Fibroblast of the conjunctiva (primary cell): ENCODE measurements around the gene FAM168B.

ENCODE experiments used
- DNase-seq: peaks from one replicate; pipeline ENCODE4 v3.0.0-alpha.2; 2010; ENCODE audit warnings: low read depth

The FAM168B gene

DNA sequence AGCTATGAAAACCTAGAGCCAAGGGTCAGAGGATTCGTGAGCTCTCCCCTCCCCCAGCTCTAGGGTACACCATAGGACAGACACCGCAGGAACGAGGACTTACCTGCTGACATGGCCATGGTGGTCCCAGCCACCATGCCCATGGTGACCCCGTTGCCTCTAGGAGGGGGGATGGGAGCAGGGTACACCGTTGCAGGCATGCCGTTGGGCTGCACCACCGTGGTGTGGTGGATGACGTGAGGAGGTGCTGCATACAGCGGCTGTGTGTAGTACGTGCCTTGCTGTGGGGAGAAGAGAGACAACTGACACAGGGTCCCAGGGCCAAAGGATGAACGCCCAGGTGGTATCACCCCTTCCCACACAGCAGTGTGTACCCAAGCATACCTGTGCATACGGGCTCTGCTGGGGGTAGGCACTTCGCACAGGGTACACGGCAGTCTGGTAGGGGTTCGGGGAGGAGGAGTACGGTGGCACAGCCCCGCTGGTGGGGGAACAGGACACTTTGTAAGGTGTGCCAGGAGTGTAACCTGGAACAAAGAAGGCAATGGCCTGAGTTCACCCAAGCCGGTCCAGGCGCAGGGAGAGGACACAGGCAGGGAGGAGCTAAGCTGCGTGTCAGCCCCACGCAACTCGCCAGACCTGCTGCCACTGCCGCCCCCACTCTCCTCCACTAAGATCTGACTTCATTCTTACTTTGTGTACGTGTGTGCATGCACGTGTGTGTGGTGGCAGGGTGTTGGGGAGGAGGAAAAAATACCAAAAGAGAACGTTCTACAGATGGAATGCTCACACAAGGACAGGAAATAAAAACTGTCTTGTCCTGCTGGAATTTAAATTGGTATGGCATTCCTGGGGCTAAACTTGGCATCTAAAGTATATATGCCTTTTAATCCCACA is 37.8 kb downstream of the FAM168B start:
- no peak for DNase-seq

DNA sequence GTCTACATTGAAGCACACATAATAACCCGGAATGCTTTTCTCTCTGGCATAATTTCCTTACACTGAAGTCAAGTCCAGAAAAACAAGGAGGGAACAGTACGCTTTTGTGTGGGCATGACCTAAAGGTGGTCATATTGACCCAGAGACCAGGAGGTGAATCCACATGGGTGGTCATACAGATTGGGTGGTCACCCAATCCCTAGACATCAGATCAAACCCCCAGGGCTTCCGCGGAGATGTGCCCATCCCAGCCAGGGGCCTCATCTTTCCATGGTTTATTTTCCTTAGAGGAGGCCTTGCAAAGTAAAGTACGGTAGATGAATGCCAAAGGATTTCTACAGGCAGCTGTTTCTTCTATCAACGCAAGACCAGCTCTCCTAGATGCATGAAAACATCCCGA is 38.8 kb downstream of the FAM168B start:
- DNase-seq, result no peak

DNA sequence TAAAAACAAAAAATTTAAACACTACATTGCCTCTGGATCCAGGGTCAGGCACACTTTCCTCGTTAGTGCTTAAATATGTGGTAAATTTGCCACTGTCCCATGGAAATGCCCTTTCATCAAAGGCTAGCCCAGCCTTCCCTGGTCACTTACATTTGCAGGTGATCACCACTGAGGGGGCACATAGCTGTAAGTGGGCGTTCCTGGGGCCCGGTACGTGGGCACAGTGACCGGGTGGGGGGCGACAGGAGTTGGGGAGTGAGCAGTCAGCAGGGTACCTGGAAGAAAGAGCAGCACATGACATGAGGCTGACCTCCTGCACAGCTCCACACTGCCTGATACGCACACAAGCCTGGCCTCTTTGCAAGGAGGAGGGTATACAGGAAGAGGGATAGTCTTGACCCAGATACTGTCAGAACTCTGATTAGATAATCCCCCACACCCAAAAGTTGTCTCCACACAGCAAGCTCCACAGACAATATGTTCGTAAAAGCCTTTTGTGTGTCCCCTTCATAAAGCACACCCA is 40.5 kb downstream of the FAM168B start:
- DNase-seq, result no peak

DNA sequence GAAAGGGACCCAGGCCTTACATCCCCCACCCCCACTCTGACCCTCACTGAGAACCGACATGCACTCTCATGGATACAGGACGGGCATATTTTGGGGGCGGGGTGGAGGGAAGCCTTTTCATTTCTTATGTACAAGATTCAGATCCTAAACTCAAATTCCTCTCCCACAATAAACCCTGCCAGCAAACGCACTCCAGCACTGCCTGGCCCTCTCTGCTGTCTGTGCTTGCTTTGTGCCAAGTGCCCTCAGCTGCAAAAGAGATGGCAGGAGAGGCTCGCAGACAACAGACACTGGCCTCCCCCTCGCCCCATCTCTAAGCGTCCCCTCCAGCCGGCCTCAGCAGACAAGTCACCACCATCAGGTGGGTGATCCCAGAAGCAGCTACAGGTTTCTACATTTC is 42.4 kb downstream of the FAM168B start:
- DNase-seq, result no peak

DNA sequence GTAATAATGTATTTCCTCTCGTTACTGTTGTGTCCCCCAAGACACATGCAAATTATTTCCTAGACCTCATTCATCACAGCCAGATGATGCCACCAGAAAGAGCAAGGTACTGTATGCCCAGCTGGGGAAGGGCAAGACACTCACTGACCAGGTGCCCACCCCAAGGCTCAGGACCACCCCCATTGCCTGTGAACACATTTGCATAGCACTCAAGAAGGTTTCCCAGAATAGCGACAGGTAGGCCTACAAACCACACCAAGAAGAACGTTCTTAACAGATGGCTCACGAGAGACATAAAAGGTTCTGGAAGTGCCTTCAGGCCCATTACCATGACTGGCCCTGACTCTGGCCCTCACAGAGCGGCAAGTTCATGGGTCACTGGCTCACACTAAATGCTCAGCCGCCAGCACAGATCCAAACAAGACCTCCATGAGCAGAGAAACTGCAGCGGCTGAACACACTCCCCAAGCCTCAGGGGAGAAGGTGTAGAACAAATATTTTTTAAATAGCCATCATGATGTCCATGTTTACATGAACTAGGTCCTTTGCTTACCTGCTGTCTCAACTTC is 44.0 kb downstream of the FAM168B start:
- no peak for DNase-seq

DNA sequence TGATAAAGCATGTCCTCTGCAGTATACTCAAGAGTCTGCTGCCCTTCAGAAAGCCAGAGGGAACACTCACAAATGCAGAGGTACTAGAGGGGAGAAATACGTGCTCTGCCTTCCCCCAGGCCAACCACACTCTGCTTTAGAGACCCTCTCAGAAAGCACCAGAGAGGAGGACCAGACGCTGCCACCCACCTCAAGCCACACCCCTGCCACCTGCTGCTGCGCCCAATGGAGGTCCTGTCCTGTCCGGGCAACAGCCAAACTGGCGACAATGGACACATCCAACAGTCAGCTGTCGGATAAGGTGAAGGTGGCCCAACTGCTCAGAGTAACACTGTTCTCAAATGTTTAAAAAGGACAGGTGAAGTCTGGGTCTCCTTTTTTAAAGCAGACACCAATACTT is 44.6 kb downstream of the FAM168B start:
- DNase-seq, result no peak

DNA sequence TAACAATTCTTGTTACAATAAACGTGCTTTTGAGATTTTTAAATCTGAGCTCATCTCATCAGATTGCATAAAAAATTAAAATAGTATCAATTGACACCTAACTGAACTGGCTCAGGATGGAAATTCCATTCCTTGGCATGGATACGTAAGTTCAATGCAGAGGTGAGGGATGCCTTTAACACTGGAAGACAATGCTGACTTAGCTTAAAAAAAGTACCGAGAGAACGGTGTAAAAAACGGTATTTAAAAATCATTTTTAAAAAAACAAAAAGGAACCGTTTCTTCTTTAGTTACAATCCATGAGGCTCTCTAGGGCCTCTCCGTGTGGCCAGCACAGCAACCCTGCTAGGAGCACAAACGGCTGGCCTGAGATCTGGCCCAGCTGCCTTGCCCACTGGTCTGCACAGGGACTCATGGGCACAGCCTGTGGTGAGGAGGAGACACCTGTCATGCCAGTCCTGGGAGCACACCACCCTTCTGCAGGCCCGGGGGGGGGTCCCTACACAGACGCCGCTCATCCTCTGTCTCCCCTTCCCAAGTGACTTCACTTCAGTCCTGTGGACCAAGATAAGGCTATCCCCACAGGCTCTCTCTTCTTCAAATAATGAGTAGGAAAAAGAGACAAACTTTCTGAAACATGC is 45.2 kb downstream of the FAM168B start:
- no peak for DNase-seq

DNA sequence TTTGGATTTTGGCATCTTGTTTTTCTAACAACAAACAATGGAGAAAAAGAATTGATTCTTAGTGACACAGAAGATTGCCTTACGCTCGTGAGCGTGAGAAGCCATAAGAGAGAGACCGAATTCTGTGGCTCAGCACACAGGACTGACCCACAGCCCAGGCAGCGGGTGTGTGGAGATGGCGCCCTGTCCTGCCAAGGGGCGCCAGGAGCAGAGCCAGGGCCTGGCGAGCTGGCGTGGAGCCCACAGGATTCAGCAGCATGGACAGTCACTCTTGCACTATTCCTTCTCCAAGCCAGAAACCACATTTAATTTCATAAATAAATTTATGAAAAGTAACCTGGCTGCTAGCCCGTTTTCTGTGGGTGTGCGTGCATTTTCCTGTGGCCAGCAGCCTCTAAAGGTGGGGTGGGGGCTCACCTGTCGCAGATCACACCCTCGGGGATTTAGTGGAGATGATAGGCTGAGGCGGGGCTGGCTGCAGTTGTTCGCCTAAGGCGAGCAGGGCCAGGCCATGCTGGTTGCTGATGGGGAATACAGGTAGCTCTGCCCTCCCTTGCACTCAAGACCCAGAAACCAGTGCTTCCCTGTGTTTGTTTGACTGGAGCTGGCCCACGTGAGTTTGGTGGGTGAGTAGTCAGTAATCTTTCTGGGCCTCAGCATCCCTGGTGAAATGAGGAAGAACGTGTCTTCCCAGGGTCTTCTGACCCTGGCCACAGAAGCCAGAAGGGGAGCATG is 46.2 kb downstream of the FAM168B start:
- no peak for DNase-seq

DNA sequence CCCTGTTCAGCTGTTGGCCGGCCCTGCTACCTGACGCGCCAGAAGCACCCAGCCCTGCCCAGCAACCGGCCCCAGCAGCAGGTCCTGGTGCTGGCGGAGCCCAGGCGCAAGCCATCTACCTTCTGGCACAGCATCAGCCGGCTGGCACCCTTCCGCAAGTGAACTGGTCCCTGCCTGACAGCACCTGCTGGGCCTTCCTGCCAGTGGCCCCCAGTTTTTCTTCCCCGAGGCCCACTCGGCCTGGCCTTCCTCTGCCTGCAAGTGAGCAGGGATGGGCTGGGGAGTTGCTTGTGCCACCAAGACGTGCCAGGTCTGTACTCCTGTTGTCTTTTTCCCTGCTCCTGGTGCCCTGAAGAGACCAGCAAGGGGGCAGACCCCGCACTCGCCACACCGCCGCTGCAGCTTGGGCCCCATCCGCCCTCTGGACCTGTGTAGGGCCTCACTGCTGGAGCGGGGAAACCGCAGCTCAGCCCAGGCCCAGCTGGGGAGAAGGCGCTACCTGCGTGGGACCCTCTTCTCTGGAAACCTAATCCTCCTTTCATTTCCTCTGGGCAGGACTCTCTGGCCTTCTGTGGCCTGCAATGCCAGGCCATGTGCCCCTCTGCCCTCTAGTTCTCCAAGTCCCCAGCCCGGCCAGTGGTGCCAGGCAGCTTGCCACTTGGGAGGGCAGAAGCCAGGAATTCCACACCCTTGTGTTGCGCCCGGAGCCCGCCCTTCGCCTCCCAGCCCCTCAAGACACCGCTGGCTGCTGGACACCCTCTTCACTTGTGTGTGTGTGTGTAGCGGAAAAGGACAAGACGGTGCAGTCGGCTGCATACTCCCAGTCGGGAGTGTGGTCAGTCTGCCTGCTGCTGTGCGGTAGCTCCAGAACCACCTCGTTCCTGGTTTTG is 47.0 kb downstream of the FAM168B start:
- DNase-seq, result no peak

DNA sequence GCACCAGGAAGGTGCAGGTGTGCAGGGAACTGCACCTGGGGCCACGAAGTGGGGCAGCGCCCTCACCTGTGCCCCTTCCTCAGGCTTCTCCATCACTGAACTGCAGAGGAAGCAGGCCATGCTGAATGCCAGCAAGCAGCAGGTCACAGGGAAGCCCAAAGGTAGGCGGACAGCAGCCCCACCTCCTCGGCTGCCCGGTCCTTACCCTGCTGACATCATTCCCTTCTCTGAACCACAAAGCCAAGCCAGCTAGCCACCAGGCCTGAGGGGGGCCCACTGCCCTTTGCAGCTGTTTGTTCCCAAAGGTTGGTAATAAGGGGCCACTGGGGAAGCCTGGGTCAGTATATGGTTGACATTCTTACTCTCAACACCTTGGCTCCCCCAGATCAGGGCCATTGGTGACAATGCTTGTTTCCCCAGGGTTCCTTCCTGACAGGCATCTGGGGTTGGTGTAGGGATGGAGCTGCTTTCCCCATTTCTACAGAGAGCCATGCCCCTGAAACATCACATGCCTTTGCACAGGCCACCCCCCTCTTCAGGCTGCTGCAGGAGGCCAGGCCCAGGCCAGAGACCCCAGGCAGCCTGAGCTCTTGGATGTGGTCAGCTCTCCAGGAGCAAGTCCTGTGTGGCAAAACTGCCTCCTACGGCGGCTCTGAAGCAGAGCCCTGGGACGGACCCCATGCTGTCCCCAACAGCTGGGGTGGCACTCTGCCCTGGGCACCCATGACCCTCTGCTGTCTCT is 47.8 kb downstream of the FAM168B start:
- DNase-seq, result no peak

DNA sequence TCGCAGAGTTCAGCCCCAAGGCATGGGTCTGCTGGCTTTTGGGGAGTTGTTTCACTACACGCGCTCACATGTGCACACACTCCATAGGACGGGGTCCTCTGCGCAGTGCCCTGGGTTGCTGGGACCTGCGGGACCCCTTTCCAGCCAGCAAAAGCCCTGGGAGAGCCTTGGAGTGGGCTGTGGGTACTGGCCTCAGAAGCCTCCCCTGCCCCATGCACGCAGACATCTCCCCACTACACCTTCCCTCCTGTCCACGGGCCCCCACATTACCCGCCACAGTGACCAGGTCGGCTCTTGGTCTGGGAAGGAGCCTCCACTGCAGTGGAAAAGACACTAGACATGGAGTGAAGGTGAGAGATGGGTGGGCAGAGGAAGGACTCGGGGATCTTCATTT is 48.5 kb downstream of the FAM168B start:
- DNase-seq, result no peak

DNA sequence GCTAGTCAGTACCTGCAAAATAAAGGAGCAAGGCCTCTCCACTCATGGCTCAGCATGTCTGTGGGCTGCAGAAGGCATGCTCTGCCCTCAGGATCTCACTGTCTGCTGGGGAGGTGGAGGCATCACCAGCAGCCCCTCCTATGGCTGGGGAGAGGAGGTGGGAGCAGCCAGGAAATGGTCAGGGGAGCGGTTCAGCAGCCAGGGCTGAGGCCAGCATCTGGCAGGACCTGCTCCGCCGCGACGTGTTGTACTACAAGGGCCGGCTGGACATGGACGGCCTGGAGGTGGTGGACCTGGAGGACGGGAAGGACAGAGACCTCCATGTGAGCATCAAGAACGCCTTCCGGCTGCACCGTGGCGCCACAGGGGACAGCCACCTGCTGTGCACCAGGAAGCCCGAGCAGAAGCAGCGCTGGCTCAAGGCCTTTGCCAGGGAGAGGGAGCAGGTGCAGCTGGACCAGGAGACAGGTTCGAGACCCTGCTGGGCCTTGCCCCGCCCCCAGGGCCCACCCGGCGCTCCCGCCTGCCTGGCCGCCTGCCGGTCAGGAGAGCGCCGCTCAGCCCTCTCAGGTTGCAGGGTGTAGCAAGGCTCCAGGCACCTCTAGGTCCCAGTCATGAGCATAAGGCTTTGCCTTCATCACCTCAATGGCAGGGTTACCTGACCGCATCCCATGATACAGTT is 49.0 kb downstream of the FAM168B start:
- no peak for DNase-seq

DNA sequence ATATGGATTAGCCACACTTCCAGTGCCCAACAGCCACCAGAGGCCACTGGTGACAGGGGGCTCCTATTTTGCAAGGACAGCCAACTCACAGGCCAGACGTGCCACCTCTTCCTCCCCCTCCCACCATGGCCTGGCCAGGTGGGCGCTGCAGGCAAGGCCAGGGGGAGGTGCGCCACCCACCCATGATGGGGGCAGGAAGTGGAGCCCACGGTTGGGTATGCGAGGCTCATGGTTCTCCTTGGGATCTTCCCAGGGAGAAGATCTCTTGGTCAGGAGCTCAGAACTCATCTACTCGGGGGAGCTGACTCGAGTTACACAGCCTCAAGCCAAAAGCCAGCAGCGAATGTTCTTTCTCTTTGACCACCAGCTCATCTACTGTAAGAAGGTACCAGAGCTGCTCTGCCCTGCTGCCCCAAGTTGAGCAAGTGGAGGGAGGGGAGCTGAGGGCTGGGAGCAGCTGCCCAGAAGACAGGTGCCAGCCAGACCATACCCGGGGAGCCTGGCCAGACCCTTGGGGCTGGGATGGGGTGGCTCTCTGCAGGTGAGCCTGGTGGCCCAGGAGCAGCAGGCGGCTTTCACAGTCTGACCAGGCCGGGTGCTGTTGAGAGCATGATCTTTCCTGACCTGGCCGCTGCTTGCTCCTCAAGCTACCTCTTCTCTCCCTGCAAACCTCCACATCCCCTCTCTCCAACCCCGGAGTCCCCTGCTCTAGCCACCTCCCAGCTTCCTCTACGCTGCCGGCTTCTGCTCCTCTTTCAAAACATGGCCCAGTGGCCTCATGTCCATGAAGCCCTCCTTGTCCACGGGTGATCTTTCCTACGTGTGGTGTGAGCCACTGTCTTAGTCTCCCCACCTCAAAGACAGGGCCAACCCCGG is 49.8 kb downstream of the FAM168B start:
- no peak for DNase-seq

DNA sequence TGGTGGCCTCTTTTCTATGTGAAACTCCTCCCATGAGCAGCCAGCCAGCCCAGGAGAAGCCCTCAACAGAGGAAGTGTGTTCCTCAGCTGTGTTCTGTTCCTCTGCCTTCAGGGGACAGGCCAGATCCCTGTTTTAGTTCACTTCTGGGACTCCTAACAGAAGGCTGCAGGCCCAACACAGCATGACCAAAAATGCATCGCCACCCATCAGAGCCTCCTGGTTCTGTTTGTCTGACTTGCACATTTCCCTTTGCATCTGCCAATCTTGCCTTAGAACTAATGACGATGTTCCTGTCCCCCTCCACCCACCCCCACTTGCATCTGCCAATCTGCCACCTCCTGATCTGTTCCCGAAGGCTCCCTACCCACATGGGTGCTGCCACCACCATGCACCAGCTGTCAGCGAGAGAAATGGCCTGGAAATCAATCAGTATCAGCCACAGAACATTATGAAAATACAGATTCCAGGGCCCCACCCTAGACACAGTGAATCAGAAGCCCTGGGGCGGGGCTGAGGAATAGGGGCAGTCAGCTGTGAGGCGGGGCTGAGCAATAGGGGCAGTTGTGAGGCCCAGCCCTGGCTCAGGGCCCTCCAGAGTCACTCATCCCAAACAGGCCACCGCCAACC is 51.0 kb downstream of the FAM168B start:
- no peak for DNase-seq

DNA sequence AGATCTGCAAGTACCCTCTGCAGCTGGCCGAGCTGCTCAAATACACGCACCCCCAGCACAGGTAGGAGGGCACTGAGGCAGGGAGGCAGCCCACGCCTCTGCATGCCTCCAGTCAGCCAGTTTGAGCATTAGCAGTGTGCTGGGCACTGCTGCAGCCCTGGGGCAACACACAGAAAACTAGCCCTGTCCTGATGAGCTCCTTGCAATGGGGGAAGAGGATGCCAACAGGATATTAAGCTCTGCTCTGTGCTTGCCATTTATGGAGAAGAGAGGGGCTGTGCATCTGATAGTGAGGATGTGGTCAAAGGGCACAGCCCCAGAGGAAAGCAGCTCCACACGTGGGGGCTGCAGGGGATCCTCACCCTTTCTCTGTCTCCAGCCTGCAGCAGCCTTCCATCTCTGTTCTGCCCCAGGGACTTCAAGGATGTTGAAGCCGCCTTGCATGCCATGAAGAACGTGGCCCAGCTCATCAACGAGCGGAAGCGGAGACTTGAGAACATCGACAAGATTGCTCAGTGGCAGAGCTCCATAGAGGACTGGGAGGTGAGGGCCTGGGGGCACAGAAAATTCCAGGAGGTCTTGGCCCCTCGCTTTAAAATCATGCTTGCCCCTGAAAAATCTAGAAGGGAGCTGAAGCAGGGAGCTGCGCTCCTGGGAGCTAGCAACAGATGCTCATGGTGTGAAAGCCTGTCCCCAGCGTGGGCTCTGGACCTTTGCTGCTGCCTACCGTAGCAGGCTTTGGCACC is 51.7 kb downstream of the FAM168B start:
- DNase-seq, result no peak

DNA sequence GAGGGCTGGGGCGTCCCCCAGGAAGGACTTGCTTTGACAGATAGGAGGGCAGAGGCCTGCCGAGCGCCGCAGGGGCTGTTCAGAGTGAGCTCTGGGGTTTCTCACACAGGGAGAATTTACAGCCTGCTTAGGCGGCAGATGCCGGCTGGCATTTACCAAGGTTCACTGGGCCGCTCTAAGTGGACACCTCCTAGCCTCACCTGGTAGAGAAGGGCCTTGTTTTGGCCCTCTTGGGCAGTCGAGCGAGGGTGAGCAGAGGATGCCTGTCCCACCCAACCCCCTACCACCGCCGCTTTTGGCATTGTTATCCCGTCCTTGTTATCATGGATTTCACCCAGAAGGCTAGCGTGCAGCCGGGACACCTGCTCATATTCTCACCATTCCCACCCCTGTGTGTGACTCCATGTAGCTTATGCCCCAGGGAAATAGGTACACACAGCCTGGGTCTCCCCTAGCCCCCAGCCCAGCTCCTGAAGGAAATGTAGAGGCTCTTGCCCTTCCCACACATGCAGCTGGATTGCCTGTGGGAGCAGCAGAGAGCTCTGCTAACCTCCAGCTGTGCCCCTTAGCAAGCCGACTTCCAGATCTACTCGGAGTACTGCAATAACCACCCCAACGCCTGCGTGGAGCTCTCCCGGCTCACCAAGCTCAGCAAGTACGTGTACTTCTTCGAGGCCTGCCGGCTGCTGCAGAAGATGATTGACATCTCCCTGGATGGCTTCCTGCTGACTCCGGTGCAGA is 52.4 kb downstream of the FAM168B start:
- DNase-seq, result no peak
